A549 treated with CORT108297 at 1 μM for 4 hours (cell line): ENCODE measurements around the gene C5orf63. TPM values are rescaled to one million over a fixed set of nuclear protein-coding genes. Genes with fewer than 3 reads are reported as not detected.

Experiments used
- total RNA-seq: library from RNA; stranded (reverse); fragments of 200-300 nt; extraction: Qiagen RNA extraction; gene quantifications from 5 replicates; pipeline ENCODE4 v1.2.3, GENCODE V29; 2022

Gene C5orf63
- total RNA-seq, result 3.5 to 4.9 TPM (median 4.3 TPM) in 5 replicates

DNA sequence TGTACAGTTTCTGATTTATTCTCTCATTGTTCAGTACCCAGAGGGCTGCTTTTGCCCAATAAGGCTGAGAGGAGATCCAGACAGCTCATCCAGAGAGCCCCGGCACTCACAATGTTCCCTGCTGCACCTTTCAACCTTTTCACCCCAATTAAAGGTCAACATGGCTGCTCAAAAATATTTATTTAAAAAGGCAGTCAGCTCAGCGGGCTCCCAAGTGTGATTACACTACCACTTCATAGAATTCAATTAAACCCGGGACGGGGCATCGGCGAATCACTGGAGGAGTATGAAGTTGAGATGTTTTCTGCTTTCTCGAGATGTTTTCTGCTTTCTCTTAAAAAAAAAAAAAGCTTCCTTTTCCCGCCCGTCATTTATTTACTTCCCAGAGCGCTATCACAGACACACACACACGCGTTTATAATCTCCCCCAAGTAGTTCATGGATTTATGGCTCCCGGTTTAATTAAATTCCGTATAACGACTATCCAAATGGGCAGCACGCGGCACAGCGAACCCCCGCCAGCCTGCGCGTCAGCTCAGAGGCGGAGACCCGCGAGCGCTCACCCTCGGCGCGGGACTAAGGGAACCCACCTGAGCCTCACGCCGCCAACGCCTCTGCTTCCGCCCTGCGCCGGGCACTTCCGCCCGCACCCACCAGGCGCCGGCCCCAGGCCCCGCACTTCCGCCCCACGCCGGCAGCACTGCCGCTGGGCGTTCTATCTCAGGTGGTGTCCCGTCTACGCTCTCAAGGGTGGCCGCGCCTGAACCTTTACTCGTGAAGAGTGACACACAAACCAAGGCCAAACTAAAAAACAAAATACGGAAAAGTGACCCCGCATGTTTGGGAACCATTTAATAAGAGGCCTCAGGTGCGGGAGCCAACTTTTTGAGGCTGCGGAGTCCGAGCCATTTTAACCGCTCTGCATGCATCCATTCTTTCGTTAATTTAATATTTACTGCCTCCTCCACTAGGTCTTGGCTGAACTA, at the start of gene C5orf63:
Gene C5orf63 (minus strand): TSS at position 642 of the 986 bp plus-strand sequence. CDS start 14,507 bp downstream, outside the sequence.

GRCh38 chr5:127030259-127031146, 42.8 kb downstream of the C5orf63 start, which contains the start of gene MARCHF3:
Gene MARCHF3, minus strand, starts transcription at chr5:127030558. Its CDS starts 112,387 bp downstream, at chr5:126918171.

Other genes starting within 250 kb of the C5orf63 start
- gene MARCHF3, start 42.9 kb downstream of the C5orf63 start, total RNA-seq, result 0.45 to 1.3 TPM (median 1.0 TPM) in 5 replicates
- not detected in 5 replicates for gene MEGF10, start 217.3 kb upstream of the C5orf63 start, total RNA-seq